ENCODE results near the gene TXNDC15. TPM values are rescaled to one million over a fixed set of nuclear protein-coding genes. Genes with fewer than 3 reads are reported as not detected.
A peak's percentile ranks its signal among the peaks of the same experiment; 100 is the strongest.

Gene TXNDC15
- total and polyA plus RNA-seq, 2 of the 13 experiments (the other 11 are each of a cell fraction or from before 2014, with no cell fraction given): 22.2 to 49.9 TPM

DNA sequence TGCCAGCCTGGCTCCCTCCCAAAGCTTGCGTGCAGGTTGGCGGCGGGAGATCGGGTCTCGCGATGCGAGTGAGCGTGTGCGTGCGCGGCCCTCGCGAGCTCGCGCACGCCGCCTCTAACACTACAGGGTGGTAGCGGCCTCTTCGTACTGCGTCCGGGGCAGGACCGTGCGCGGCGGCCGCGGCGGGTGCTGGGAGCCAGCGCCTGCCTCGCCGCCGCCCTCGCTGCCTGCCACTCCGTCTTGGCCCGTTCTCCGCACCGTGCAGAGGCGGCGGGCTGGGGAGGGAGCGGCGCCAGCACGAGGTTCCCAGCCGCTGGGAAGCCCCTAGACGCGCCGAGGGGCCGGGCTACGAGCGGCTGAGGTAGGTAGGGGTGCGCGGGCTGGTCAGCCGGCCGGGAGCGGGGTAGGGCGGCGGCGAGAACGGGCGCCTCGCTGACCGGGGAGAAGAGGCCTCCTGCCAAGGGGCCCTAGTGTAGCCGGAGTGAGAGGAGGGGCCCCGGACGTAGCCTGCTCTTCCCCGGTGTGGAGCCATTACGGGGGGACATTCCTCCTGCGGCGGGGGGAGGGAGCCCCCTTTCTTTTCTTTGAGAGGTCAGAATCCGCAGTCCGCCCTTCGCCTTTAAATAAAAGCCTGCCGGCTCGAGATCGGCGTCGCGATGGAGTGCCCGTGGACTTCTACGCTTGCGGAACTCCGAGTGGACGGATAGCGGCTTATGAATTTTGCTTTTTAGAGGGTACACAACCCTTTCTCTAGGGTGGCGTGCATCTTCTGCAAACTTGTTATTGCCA is 28.1 kb upstream of the TXNDC15 start, which contains the start of gene C5orf24 (continued):
- TF ChIP-seq, protein P1, sequence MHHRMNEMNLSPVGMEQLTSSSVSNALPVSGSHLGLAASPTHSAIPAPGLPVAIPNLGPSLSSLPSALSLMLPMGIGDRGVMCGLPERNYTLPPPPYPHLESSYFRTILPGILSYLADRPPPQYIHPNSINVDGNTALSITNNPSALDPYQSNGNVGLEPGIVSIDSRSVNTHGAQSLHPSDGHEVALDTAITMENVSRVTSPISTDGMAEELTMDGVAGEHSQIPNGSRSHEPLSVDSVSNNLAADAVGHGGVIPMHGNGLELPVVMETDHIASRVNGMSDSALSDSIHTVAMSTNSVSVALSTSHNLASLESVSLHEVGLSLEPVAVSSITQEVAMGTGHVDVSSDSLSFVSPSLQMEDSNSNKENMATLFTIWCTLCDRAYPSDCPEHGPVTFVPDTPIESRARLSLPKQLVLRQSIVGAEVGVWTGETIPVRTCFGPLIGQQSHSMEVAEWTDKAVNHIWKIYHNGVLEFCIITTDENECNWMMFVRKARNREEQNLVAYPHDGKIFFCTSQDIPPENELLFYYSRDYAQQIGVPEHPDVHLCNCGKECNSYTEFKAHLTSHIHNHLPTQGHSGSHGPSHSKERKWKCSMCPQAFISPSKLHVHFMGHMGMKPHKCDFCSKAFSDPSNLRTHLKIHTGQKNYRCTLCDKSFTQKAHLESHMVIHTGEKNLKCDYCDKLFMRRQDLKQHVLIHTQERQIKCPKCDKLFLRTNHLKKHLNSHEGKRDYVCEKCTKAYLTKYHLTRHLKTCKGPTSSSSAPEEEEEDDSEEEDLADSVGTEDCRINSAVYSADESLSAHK (CRISPR knock-in tag; IDR thresholded peaks at IDR 0.05; ENCODE audit: borderline replicate concordance): no peak
- TF ChIP-seq ZNF224 (CRISPR knock-in tag; IDR thresholded peaks at IDR 0.05) (no peak), SCMH1 (CRISPR knock-in tag; IDR thresholded peaks at IDR 0.05; ENCODE audit: borderline replicate concordance) (no peak), ZNF546 (CRISPR knock-in tag; conservative IDR thresholded peaks at IDR 0.05) (peak; percentile 68), JUNB (CRISPR knock-in tag; IDR thresholded peaks at IDR 0.05; ENCODE audit: borderline replicate concordance) (no peak), HIVEP1 (CRISPR knock-in tag; IDR thresholded peaks at IDR 0.05) (no peak), ZNF460 (CRISPR knock-in tag; IDR thresholded peaks at IDR 0.05; ENCODE audit: borderline replicate concordance) (no peak), NPAS2 (CRISPR knock-in tag; IDR thresholded peaks at IDR 0.05; ENCODE audit: borderline replicate concordance) (no peak), NKX3-1 (CRISPR knock-in tag; IDR thresholded peaks at IDR 0.05) (0 out of 2 replicates have a peak, but pooled peaks have one; percentile 53), ZMYM4 (CRISPR knock-in tag; IDR thresholded peaks at IDR 0.05) (peak; percentile 74), CENPT (CRISPR knock-in tag; IDR thresholded peaks at IDR 0.05; ENCODE audit: low read depth) (no peak; the same call in 1 of the 2 replicates), ZC3H13 (CRISPR knock-in tag; IDR thresholded peaks at IDR 0.05) (no peak), MAFK (conservative IDR thresholded peaks at IDR 0.05 in 1 of 2, IDR thresholded peaks at IDR 0.05 in 1 of 2; ENCODE audit: low read length in 2 of 2) (no peak), ATF7-NPFF (CRISPR knock-in tag; IDR thresholded peaks at IDR 0.05; ENCODE audit: low read depth) (peak; percentile 95), ZBTB42 (CRISPR knock-in tag; IDR thresholded peaks at IDR 0.05) (no peak; the same call in 1 of the 2 replicates), SNAI1 (CRISPR knock-in tag; IDR thresholded peaks at IDR 0.05; ENCODE audit: borderline replicate concordance) (no peak; the same call in 1 of the 2 replicates), ZNF749 (CRISPR knock-in tag; IDR thresholded peaks at IDR 0.05; ENCODE audit: borderline replicate concordance) (no peak; the same call in none of the 2 replicates), RBM22 (optimal IDR thresholded peaks at IDR 0.05; ENCODE audit: low read length) (peak; percentile 93), ZNF383 (CRISPR knock-in tag; IDR thresholded peaks at IDR 0.05; ENCODE audit: borderline replicate concordance) (no peak), YY1 (IDR thresholded peaks at IDR 0.05; ENCODE audit: insufficient read depth, insufficient replicate concordance, low read depth, low read length) (peak; percentile 79), DNMT1 (CRISPR knock-in tag; IDR thresholded peaks at IDR 0.05) (peak; percentile 96; the same call in 1 of the 2 replicates), FOXJ3 (CRISPR knock-in tag; IDR thresholded peaks at IDR 0.05; ENCODE audit: borderline replicate concordance) (no peak)
- TF ChIP-seq, protein P2, sequence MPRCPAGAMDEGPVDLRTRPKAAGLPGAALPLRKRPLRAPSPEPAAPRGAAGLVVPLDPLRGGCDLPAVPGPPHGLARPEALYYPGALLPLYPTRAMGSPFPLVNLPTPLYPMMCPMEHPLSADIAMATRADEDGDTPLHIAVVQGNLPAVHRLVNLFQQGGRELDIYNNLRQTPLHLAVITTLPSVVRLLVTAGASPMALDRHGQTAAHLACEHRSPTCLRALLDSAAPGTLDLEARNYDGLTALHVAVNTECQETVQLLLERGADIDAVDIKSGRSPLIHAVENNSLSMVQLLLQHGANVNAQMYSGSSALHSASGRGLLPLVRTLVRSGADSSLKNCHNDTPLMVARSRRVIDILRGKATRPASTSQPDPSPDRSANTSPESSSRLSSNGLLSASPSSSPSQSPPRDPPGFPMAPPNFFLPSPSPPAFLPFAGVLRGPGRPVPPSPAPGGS (CRISPR knock-in tag; IDR thresholded peaks at IDR 0.05): peak; percentile 98
- TF ChIP-seq, protein P3, sequence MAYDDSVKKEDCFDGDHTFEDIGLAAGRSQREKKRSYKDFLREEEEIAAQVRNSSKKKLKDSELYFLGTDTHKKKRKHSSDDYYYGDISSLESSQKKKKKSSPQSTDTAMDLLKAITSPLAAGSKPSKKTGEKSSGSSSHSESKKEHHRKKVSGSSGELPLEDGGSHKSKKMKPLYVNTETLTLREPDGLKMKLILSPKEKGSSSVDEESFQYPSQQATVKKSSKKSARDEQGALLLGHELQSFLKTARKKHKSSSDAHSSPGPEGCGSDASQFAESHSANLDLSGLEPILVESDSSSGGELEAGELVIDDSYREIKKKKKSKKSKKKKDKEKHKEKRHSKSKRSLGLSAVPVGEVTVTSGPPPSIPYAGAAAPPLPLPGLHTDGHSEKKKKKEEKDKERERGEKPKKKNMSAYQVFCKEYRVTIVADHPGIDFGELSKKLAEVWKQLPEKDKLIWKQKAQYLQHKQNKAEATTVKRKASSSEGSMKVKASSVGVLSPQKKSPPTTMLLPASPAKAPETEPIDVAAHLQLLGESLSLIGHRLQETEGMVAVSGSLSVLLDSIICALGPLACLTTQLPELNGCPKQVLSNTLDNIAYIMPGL (CRISPR knock-in tag; IDR thresholded peaks at IDR 0.05; ENCODE audit: borderline replicate concordance in 1 of 2, low read depth in 1 of 2): peak; percentile 94 to 95

Measured in HepG2 (cell line).